ENCODE measurements around the gene CBFA2T3. TPM values are rescaled to one million over a fixed set of nuclear protein-coding genes. Genes with fewer than 3 reads are reported as not detected.

CBFA2T3 gene
- total RNA-seq, 1 experiment from 2014 or later, result 2.9 TPM

- Histone ChIP-seq H3K23me2 (ENCODE audit: insufficient read length, low read depth, low read length, poor library complexity, severe bottlenecking) (no peaks in the 10 kb centered on the region), H3T11ph (ENCODE audit: low read length) (no peak overlapping the region), H2AFZ (ENCODE audit: low read length) (no peak overlapping the region), H2BK20ac (ENCODE audit: low read depth, low read length, poor library complexity, severe bottlenecking) (no peak overlapping the region), H4K20me1 (ENCODE audit: control insufficient read depth, insufficient read depth, insufficient read length) (no peaks in the 10 kb centered on the region), H4K8ac (replicated peaks; ENCODE audit: insufficient read length, low read depth, low read length) (no peak overlapping the region), H3K14ac (ENCODE audit: insufficient read depth, low read length) (no peak overlapping the region), H3K56ac (ENCODE audit: insufficient read length, low read depth, low read length) (no peak overlapping the region), H3K4me1 (ENCODE audit: insufficient read depth, low read length) (no peaks in the 10 kb centered on the region), H3K23ac (ENCODE audit: insufficient read length, low read depth, low read length) (no peak overlapping the region), H3K27me3 (ENCODE audit: insufficient read depth, low read length) (no peaks in the 10 kb centered on the region), H3K18ac (ENCODE audit: insufficient read length, low read depth, low read length) (no peak overlapping the region), H3K79me2 (ENCODE audit: insufficient read depth, low read length) (no peaks in the 10 kb centered on the region), H2BK15ac (ENCODE audit: low read depth, low read length) (no peak overlapping the region), H3K4ac (ENCODE audit: low read depth, low read length) (no peak overlapping the region), H4K91ac (ENCODE audit: insufficient read length, low read depth, low read length) (no peak overlapping the region), H3K27ac (ENCODE audit: insufficient read length, low read depth, low read length) (no peak overlapping the region), H2BK5ac (ENCODE audit: insufficient read length, low read length) (no peak overlapping the region), H4K5ac (ENCODE audit: insufficient read length, low read depth, low read length) (no peak overlapping the region), H3K4me2 (ENCODE audit: insufficient read depth, insufficient read length, low read length) (no peak overlapping the region), H3K9ac (ENCODE audit: extremely low read depth, insufficient read length, low read length) (no peak overlapping the region), H3K9me3 (ENCODE audit: control insufficient read depth, low read depth, low read length) (no peaks in the 10 kb centered on the region), H2BK12ac (ENCODE audit: insufficient read length, low read depth, low read length) (no peak overlapping the region), H2AK5ac (ENCODE audit: insufficient read length, low read length) (no peak overlapping the region), H2BK120ac (ENCODE audit: low read depth, low read length, poor library complexity, severe bottlenecking) (no peak overlapping the region), H3K79me1 (ENCODE audit: insufficient read depth, low read depth, low read length, poor library complexity, severe bottlenecking) (no peaks in the 10 kb centered on the region)
- no peak overlapping the region for H3K4me3 Mint-ChIP-seq
- no peaks in the 10 kb centered on the region for H3K27me3 Mint-ChIP-seq (ENCODE audit: low read depth)
- no peaks in the 10 kb centered on the region for H3K9me3 Mint-ChIP-seq
- no peak overlapping the region for H3K27ac Mint-ChIP-seq
- DNase-seq, result no peak
- no CpG with 5 or more reads among the region's 20 CpGs for WGBS (ENCODE audit: extremely low coverage, insufficient read length, low lambda C conversion rate)
- TF ChIP-seq, protein P1, sequence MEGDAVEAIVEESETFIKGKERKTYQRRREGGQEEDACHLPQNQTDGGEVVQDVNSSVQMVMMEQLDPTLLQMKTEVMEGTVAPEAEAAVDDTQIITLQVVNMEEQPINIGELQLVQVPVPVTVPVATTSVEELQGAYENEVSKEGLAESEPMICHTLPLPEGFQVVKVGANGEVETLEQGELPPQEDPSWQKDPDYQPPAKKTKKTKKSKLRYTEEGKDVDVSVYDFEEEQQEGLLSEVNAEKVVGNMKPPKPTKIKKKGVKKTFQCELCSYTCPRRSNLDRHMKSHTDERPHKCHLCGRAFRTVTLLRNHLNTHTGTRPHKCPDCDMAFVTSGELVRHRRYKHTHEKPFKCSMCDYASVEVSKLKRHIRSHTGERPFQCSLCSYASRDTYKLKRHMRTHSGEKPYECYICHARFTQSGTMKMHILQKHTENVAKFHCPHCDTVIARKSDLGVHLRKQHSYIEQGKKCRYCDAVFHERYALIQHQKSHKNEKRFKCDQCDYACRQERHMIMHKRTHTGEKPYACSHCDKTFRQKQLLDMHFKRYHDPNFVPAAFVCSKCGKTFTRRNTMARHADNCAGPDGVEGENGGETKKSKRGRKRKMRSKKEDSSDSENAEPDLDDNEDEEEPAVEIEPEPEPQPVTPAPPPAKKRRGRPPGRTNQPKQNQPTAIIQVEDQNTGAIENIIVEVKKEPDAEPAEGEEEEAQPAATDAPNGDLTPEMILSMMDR (conservative IDR thresholded peaks at IDR 0.05), result no peak
- H3K4me1 Mint-ChIP-seq, result no peaks in the 10 kb centered on the region
- peaks cover 4 to 11% (median 9%) of the 10 kb centered on the region in 3 experiments; a peak in 6 of 7 replicates for H3K36me3 Mint-ChIP-seq (ENCODE audit: insufficient read depth in 1 of 3, low read depth in 3 of 3)
These were observed 133.8 kb downstream of the CBFA2T3 start for GRCh38 chr16:88843256-88843655.

All from H9 (cell line).